Measurements from ENCODE around the gene PRKAG2. TPM values are rescaled to one million over a fixed set of nuclear protein-coding genes. Genes with fewer than 3 reads are reported as not detected.
A peak's percentile ranks its signal among the peaks of the same experiment; 100 is the strongest.

PRKAG2 gene
- total and polyA plus RNA-seq, 4 donors = 3.6 to 25.1 (median 16.8) TPM

DNA sequence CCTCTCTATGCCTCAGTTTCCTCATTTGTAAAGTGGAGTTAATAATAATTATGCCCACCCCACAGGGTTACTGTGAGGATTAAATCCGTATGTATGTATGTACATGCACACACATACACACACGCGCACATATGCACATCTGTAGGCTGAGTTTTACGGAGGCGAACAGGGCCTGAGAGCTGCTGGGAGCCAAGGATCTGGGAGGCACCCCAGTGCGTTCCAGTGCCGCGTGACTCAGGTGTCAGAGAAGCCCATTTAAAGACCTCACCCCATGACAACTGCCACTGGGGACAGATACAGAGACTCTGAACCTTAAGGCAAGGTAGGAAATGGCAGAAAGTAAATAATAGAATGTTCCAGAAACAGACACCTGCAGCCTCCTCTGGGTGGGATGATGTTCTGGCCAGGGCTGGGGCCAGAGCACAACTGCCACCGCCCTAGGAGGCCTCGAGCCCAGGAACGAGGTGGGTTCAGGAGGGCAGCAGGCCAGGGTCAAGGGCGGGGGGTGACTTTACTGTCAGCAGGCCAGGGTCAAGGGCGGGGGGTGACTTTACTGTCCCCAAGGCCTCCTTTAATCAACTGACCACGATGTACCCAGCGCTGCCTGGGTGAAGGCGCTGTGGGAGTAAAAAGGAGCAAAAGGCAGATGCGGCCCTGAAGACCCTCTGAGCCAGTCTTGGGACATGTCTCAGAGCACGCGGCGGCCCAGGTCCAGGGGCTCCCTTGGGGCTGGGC lies 54.9 kb downstream of the PRKAG2 start:
- H3K4me1 ChIP-seq (ENCODE audit: control insufficient read depth in 4 of 4, insufficient read depth in 4 of 4, low read length in 3 of 4) = peaks cover 26 to 71% (median 54%) of the 10 kb centered on the region in 4 donors
- H3K27ac ChIP-seq (ENCODE audit: low read depth in 1 of 2, low read length in 2 of 2) = peak overlapping the region; percentile 93 to 97
- no peaks in the 10 kb centered on the region for H3K9me3 ChIP-seq (ENCODE audit: control insufficient read depth in 4 of 4, low read length in 3 of 4)
- H3K9ac ChIP-seq (ENCODE audit: low read depth in 1 of 2, low read length in 2 of 2) = peak overlapping the region in 1 of 2 donors; percentile 61
- no peaks in the 10 kb centered on the region for H3K27me3 ChIP-seq (ENCODE audit: control insufficient read depth in 4 of 4, insufficient read depth in 4 of 4, low read length in 3 of 4)
- no peak overlapping the region for H3K4me3 ChIP-seq (ENCODE audit: low read depth in 1 of 3, low read length in 3 of 3)
- TF ChIP-seq FOXA2 (IDR thresholded peaks at IDR 0.05) (no peak), HNF4A (conservative IDR thresholded peaks at IDR 0.05) (no peak), JUND (IDR thresholded peaks at IDR 0.05) (no peak), ZBTB33 (IDR thresholded peaks at IDR 0.05) (no peak), NR2F2 (IDR thresholded peaks at IDR 0.05) (no peak), FOXA1 (IDR thresholded peaks at IDR 0.05) (no peak), SP1 (IDR thresholded peaks at IDR 0.05) (no peak), HNF4G (IDR thresholded peaks at IDR 0.05) (no peak), GABPA (IDR thresholded peaks at IDR 0.05 in 1 of 2, conservative IDR thresholded peaks at IDR 0.05 in 1 of 2) (no peak), RAD21 (IDR thresholded peaks at IDR 0.05) (no peak), CTCF (IDR thresholded peaks at IDR 0.05; ENCODE audit: low read depth, low read length, missing input control) (no peak), YY1 (IDR thresholded peaks at IDR 0.05) (no peak), EGR1 (IDR thresholded peaks at IDR 0.05; ENCODE audit: low read depth in 2 of 2) (no peak), RXRA (IDR thresholded peaks at IDR 0.05) (no peak), TAF1 (conservative IDR thresholded peaks at IDR 0.05) (no peak)
- TF ChIP-seq, protein P1, sequence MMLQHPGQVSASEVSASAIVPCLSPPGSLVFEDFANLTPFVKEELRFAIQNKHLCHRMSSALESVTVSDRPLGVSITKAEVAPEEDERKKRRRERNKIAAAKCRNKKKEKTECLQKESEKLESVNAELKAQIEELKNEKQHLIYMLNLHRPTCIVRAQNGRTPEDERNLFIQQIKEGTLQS (IDR thresholded peaks at IDR 0.05) = no peak
- TF ChIP-seq, protein P2, sequence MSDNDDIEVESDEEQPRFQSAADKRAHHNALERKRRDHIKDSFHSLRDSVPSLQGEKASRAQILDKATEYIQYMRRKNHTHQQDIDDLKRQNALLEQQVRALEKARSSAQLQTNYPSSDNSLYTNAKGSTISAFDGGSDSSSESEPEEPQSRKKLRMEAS (IDR thresholded peaks at IDR 0.05) = no peak
- TF ChIP-seq, protein P3, sequence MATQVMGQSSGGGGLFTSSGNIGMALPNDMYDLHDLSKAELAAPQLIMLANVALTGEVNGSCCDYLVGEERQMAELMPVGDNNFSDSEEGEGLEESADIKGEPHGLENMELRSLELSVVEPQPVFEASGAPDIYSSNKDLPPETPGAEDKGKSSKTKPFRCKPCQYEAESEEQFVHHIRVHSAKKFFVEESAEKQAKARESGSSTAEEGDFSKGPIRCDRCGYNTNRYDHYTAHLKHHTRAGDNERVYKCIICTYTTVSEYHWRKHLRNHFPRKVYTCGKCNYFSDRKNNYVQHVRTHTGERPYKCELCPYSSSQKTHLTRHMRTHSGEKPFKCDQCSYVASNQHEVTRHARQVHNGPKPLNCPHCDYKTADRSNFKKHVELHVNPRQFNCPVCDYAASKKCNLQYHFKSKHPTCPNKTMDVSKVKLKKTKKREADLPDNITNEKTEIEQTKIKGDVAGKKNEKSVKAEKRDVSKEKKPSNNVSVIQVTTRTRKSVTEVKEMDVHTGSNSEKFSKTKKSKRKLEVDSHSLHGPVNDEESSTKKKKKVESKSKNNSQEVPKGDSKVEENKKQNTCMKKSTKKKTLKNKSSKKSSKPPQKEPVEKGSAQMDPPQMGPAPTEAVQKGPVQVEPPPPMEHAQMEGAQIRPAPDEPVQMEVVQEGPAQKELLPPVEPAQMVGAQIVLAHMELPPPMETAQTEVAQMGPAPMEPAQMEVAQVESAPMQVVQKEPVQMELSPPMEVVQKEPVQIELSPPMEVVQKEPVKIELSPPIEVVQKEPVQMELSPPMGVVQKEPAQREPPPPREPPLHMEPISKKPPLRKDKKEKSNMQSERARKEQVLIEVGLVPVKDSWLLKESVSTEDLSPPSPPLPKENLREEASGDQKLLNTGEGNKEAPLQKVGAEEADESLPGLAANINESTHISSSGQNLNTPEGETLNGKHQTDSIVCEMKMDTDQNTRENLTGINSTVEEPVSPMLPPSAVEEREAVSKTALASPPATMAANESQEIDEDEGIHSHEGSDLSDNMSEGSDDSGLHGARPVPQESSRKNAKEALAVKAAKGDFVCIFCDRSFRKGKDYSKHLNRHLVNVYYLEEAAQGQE (IDR thresholded peaks at IDR 0.05) = no peak
- no peaks in the 10 kb centered on the region for H3K36me3 ChIP-seq (ENCODE audit: control insufficient read depth in 4 of 4, insufficient read depth in 3 of 4, low read depth in 1 of 4, low read length in 3 of 4)
- WGBS = 82% methylated on average over 20 of the region's 20 CpGs
- no peak for DNase-seq (ENCODE audit: low spot score)
